Sigmoid colon (tissue), 4 donors: ENCODE results near the gene GPN3.

Experiments used
- EP300 ChIP-seq, 4 donors: sonication (generic); formaldehyde crosslinking; IDR thresholded peaks; one replicate each; pipeline ENCODE4 v1.6.1; 2017; ENCODE audit warnings: antibody characterized with exemption in 4 of 4
- POLR2AphosphoS5 ChIP-seq, 4 donors: sonication (generic); formaldehyde crosslinking; IDR thresholded peaks; one replicate each; pipeline ENCODE4 v1.6.1; 2017; ENCODE audit warnings: antibody characterized with exemption in 4 of 4

DNA sequence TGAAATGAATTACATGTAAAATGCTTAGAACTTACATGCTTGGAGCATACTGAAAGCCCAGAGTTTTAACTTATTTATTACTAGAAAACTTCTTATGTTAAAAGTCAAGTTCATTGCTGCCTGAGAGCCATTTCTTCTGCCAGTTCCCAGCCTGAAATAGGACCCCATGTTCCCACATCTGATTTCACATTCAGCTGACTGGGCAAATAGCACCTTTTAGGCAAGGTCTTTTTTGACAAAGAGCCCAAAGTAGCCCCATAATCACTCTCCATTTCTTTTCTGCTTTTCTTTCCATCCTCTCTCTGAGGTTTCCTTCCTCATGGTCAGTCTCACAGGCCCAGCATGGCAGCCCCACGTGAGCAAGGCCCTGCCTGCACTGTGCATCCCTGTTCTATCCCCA, 16.8 kb downstream of the GPN3 start:
- TF ChIP-seq EP300 (IDR thresholded peaks at IDR 0.05) = no peak
- no peak for TF ChIP-seq POLR2AphosphoS5 (IDR thresholded peaks at IDR 0.05)
